Gastroesophageal sphincter (tissue), 3 donors: ENCODE results near the gene GRIK1.

Experiments used
- CTCF ChIP-seq, 4 experiments: fragments of 200-600 bp in 2 of 4; fragments of 450-650 bp in 2 of 4; sonication (generic) in 1 of 4; IDR thresholded peaks; one replicate each; pipeline ENCODE4 v1.5.1; 2017 to 2019; ENCODE audit warnings: antibody characterized with exemption in 4 of 4, mild to moderate bottlenecking in 2 of 4, moderate library complexity in 2 of 4
- EP300 ChIP-seq: sonication (generic); formaldehyde crosslinking; IDR thresholded peaks from one replicate; pipeline ENCODE4 v1.6.1; 2017; ENCODE audit warnings: antibody characterized with exemption, mild to moderate bottlenecking
- POLR2A ChIP-seq, 2 donors: fragments of 450-650 bp; IDR thresholded peaks; one replicate each; pipeline ENCODE4 v1.6.1; 2017; ENCODE audit warnings: antibody characterized with exemption in 2 of 2, mild to moderate bottlenecking in 2 of 2, moderate library complexity in 1 of 2
- POLR2AphosphoS5 ChIP-seq: sonication (generic); formaldehyde crosslinking; IDR thresholded peaks from one replicate; pipeline ENCODE4 v1.6.1; 2017; ENCODE audit warnings: antibody characterized with exemption

DNA sequence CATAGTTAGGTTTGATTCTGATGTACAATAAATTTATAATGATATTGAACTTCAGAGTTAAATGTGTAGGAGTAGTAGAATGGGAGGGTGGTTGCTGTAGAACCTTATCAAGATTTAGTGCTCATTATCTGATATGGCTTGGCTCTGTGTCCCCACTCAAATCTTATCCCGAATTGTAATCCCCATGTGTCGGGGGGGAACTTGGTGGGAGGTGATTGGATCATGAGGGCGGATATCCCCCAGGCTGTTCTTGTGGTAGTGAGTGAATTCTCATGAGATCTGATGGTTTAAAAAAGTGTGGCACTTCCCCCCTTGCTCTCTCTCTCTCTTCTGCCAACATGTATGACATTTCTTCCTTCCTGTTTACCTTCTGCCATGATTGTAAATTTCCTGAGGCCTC is 265.5 kb downstream of the GRIK1 start:
- TF ChIP-seq CTCF (IDR thresholded peaks at IDR 0.05) (no peak), EP300 (no peak), POLR2AphosphoS5 (no peak), POLR2A (IDR thresholded peaks at IDR 0.05) (no peak)
